ENCODE measurements around the gene CPD.

Gene CPD

GRCh38 chr17:30357476-30357875 lies 21.3 kb upstream of the CPD start:
- DNase-seq = no peak

- no peak for DNase-seq
These were observed 20.5 kb upstream of the CPD start for GRCh38 chr17:30358055-30358760.

GRCh38 chr17:30360086-30360808 lies 18.5 kb upstream of the CPD start:
- DNase-seq = no peak

GRCh38 chr17:30361766-30362279 lies 16.9 kb upstream of the CPD start:
- DNase-seq = no peak

- no peak for DNase-seq
These were observed 15.0 kb upstream of the CPD start for GRCh38 chr17:30363715-30364202.

- DNase-seq = no peak
These were observed 12.2 kb upstream of the CPD start for GRCh38 chr17:30366536-30366935.

- peak; percentile 44 for DNase-seq
These were observed 9.6 kb upstream of the CPD start for GRCh38 chr17:30368912-30369720.

GRCh38 chr17:30369995-30370394 lies 8.7 kb upstream of the CPD start:
- DNase-seq = no peak

GRCh38 chr17:30372755-30373154 lies 6.0 kb upstream of the CPD start:
- no peak for DNase-seq

GRCh38 chr17:30375661-30376060 lies 3.1 kb upstream of the CPD start:
- peak; percentile 54 for DNase-seq

GRCh38 chr17:30376621-30377452 lies 1.9 kb upstream of the CPD start:
- DNase-seq = peak; percentile 88

GRCh38 chr17:30377574-30378240 lies 1.0 kb upstream of the CPD start:
- DNase-seq = no peak

- DNase-seq = no peak
These were observed 394 bp upstream of the CPD start for GRCh38 chr17:30378241-30378824.

GRCh38 chr17:30379303-30379902 lies 676 bp downstream of the CPD start:
- DNase-seq = no peak

GRCh38 chr17:30379903-30380381 lies 1.2 kb downstream of the CPD start:
- DNase-seq = no peak

- no peak for DNase-seq
These were observed 2.1 kb downstream of the CPD start for GRCh38 chr17:30380643-30381339.

GRCh38 chr17:30381340-30381659 lies 2.6 kb downstream of the CPD start:
- no peak for DNase-seq

GRCh38 chr17:30382345-30382744 lies 3.6 kb downstream of the CPD start:
- no peak for DNase-seq

GRCh38 chr17:30388321-30389179 lies 9.8 kb downstream of the CPD start:
- DNase-seq = no peak
